K562 (cell line): ENCODE data around the gene HOMEZ. TPM values are rescaled to one million over a fixed set of nuclear protein-coding genes. Genes with fewer than 3 reads are reported as not detected.
A peak's percentile ranks its signal among the peaks of the same experiment; 100 is the strongest.

Experiments used
- ASH1L ChIP-seq: fragments of 450-650 bp; IDR thresholded peaks from 2 replicates; pipeline ENCODE4 v1.6.1; 2018; ENCODE audit warnings: borderline replicate concordance, mild to moderate bottlenecking, low read depth; ENCODE audit not compliant: partially characterized antibody
- ATF1 ChIP-seq, 2 experiments: fragments of 450-650 bp in 1 of 2; IDR thresholded peaks; 2 replicates each; pipeline ENCODE4 v1.6.1; 2016; ENCODE audit warnings: missing compliant biosample characterization in 1 of 2, missing genetic modification characterization in 1 of 2
- CTBP1 ChIP-seq: fragments of 450-650 bp; IDR thresholded peaks from 2 replicates; pipeline ENCODE4 v1.6.1; 2016; ENCODE audit warnings: borderline replicate concordance
- DACH1 ChIP-seq: fragments of 450-650 bp; IDR thresholded peaks from 2 replicates; pipeline ENCODE4 v1.6.1; 2018; ENCODE audit not compliant: partially characterized antibody
- DEAF1 ChIP-seq: fragments of 450-650 bp; formaldehyde crosslinking; IDR thresholded peaks from 2 replicates; pipeline ENCODE4 v1.4.0; 2020; ENCODE audit warnings: mild to moderate bottlenecking, moderate library complexity
- E2F6 ChIP-seq, 2 experiments: IDR thresholded peaks; 2 replicates each; pipeline ENCODE4 v1.6.1; 2011; ENCODE audit warnings: borderline replicate concordance in 1 of 2, control low read depth in 1 of 2, low read depth in 1 of 2, low read length in 1 of 2, mild to moderate bottlenecking in 1 of 2, mixed read lengths in 1 of 2, moderate library complexity in 1 of 2; ENCODE audit not compliant: insufficient read depth in 1 of 2, insufficient read length in 1 of 2, poor library complexity in 1 of 2, severe bottlenecking in 1 of 2; ENCODE audit errors: extremely low read depth in 1 of 2
- EGR1 ChIP-seq: fragments of 450-650 bp; conservative IDR thresholded peaks from 2 replicates; pipeline ENCODE4 v1.6.1; 2017; ENCODE audit warnings: mild to moderate bottlenecking
- FOS ChIP-seq: IDR thresholded peaks from 3 replicates; pipeline ENCODE4 v1.6.1; 2011; ENCODE audit not compliant: insufficient read length; ENCODE audit errors: extremely low read depth
- HDAC1 ChIP-seq, 2 experiments: fragments of 450-650 bp; IDR thresholded peaks; 2 replicates each; pipeline ENCODE4 v1.6.1; 2016 to 2017; ENCODE audit warnings: inconsistent platforms in 1 of 2, mild to moderate bottlenecking in 1 of 2, moderate library complexity in 1 of 2
- HMGN3 ChIP-seq: IDR thresholded peaks from 2 replicates; pipeline ENCODE4 v1.6.1; 2011; ENCODE audit warnings: borderline replicate concordance, low read depth, mild to moderate bottlenecking, mixed read lengths, low read length; ENCODE audit not compliant: insufficient read length; ENCODE audit errors: extremely low read depth
- IFI16 ChIP-seq: fragments of 250-450 bp; sonication (Bioruptor Pico); IDR thresholded peaks from 2 replicates; pipeline ENCODE4 v2.1.2; 2022; ENCODE audit warnings: mild to moderate bottlenecking, inconsistent platforms
- KDM4B ChIP-seq, 2 experiments: fragments of 450-650 bp in 1 of 2; sonication (generic) in 1 of 2; IDR thresholded peaks; 2 replicates each; pipeline ENCODE4 v1.6.1; 2016 to 2017; ENCODE audit warnings: borderline replicate concordance in 2 of 2, antibody characterized with exemption in 1 of 2, low read depth in 1 of 2, mild to moderate bottlenecking in 1 of 2
- MLLT1 ChIP-seq, 2 experiments: fragments of 450-650 bp; IDR thresholded peaks; 2 replicates each; pipeline ENCODE4 v1.6.1; 2016
- NR2C2 ChIP-seq, 2 experiments: fragments of 200-800 bp in 1 of 2; sonication (Bioruptor generic) in 1 of 2; sonication (generic) in 1 of 2; formaldehyde crosslinking in 1 of 2; IDR thresholded peaks; 2 replicates each; pipeline versions ENCODE4 v1.6.1 to v1.8.0; 2016 to 2022; ENCODE audit warnings: mild to moderate bottlenecking in 1 of 2, missing compliant biosample characterization in 1 of 2, missing genetic modification characterization in 1 of 2, missing genetic modification reagents in 1 of 2
- OTX1 ChIP-seq: fragments of 450-650 bp; formaldehyde crosslinking; IDR thresholded peaks from 2 replicates; pipeline ENCODE4 v1.4.0; 2022; ENCODE audit warnings: mild to moderate bottlenecking
- PCBP1 ChIP-seq: fragments of 200-400 bp; formaldehyde crosslinking; IDR thresholded peaks from 2 replicates; pipeline ENCODE4 v1.6.1; 2018; ENCODE audit warnings: mild to moderate bottlenecking, low read depth, low read length; ENCODE audit not compliant: poor library complexity, severe bottlenecking
- PHF20 ChIP-seq: fragments of 450-650 bp; IDR thresholded peaks from 2 replicates; pipeline ENCODE4 v1.6.1; 2018; ENCODE audit not compliant: partially characterized antibody
- SAP30 ChIP-seq: fragments of 200-600 bp; sonication (generic); IDR thresholded peaks from 2 replicates; pipeline ENCODE4 v1.6.1; 2012; ENCODE audit warnings: borderline replicate concordance, low read depth, mild to moderate bottlenecking, moderate library complexity, low read length, control low read depth, inconsistent platforms; ENCODE audit not compliant: insufficient read depth, poor library complexity, severe bottlenecking
- SMAD4 ChIP-seq: fragments of 250-450 bp; sonication (Bioruptor Pico); conservative IDR thresholded peaks from 2 replicates; pipeline ENCODE4 v1.8.0; 2021; ENCODE audit warnings: inconsistent platforms, mild to moderate bottlenecking, moderate library complexity
- TAF1 ChIP-seq: IDR thresholded peaks from 2 replicates; pipeline ENCODE4 v1.6.1; 2011; ENCODE audit warnings: mild to moderate bottlenecking, low read length, moderate library complexity; ENCODE audit not compliant: insufficient read depth, control insufficient read depth, severe bottlenecking; ENCODE audit errors: extremely low read depth
- ZNF134 ChIP-seq: fragments of 250-450 bp; sonication (Bioruptor Pico); conservative IDR thresholded peaks from 2 replicates; pipeline ENCODE4 v1.4.0; 2020
- polyA plus RNA-seq, 8 experiments: library from polyadenylated mRNA; depleted of rRNA in 4 of 8; stranded (reverse) in 5 of 8; unstranded in 3 of 8; fragments of >200 nt; fragmentation: Nextera tagmentation in 2 of 8; fragmentation: Illumina TruSeq in 1 of 8; extraction: Ambion mirVana in 2 of 8; extraction: Trizol in 1 of 8; gene quantifications; 2 replicates each; pipeline versions ENCODE4 v1.2.1 to v1.2.3, GENCODE V29; 2011 to 2014; ENCODE audit warnings: inconsistent platforms in 1 of 8, missing spikeins in 1 of 8
- total RNA-seq, 7 experiments: library from RNA; depleted of rRNA in 6 of 7; stranded (reverse); fragments of >200 nt in 6 of 7; fragmentation: Illumina TruSeq in 2 of 7; extraction: Trizol in 2 of 7; gene quantifications; 2 replicates each; pipeline versions ENCODE4 v1.2.1 to v1.2.3, GENCODE V29; 2011 to 2021; ENCODE audit warnings: low replicate concordance in 1 of 7

Gene HOMEZ
- total and polyA plus RNA-seq, 9 of the 15 experiments (the other 6 are each of a cell fraction or from before 2014, with no cell fraction given) = 3.0 to 30.2 (median 16.9) TPM

- TF ChIP-seq MLLT1 (IDR thresholded peaks at IDR 0.05) = peak; percentile 15 to 75; a peak in 1 of 4 replicates
- peak in 1 of 2 experiments; percentile 63; a peak in 1 of 4 replicates for TF ChIP-seq KDM4B (IDR thresholded peaks at IDR 0.05; ENCODE audit: borderline replicate concordance in 2 of 2, low read depth in 1 of 2)
- peak in 1 of 2 experiments; percentile 12 for TF ChIP-seq E2F6 (IDR thresholded peaks at IDR 0.05; ENCODE audit: borderline replicate concordance in 1 of 2, extremely low read depth in 1 of 2, insufficient read depth in 1 of 2, insufficient read length in 1 of 2, low read depth in 1 of 2, low read length in 1 of 2, poor library complexity in 1 of 2, severe bottlenecking in 1 of 2)
- TF ChIP-seq PHF20 = peak; percentile 33
- TF ChIP-seq HMGN3 = peak; percentile 76
- peak; percentile 86; the same call in 1 of the 2 replicates for TF ChIP-seq CTBP1
- no peak for TF ChIP-seq NR2C2 (CRISPR knock-in tag; IDR thresholded peaks at IDR 0.05)
- TF ChIP-seq NR2C2 (tag; IDR thresholded peaks at IDR 0.05) = peak; percentile 86
- 0 out of 2 replicates have a peak, but pooled peaks have one; percentile 7 for TF ChIP-seq OTX1 (CRISPR knock-in tag)
- peak; percentile 85 for TF ChIP-seq TAF1
- TF ChIP-seq ATF1 (CRISPR knock-in tag; IDR thresholded peaks at IDR 0.05) = no peak
- TF ChIP-seq ATF1 (tag; IDR thresholded peaks at IDR 0.05) = peak; percentile 76
- peak; percentile 95 for TF ChIP-seq ASH1L
- TF ChIP-seq SMAD4 (CRISPR knock-in tag) = peak; percentile 53; the same call in 1 of the 2 replicates
- TF ChIP-seq HDAC1 (IDR thresholded peaks at IDR 0.05) = peak in 1 of 2 experiments; percentile 43; a peak in 1 of 4 replicates
- TF ChIP-seq PCBP1 = peak; percentile 52
- no peak for TF ChIP-seq IFI16 (CRISPR knock-in tag)
- peak; percentile 98 for TF ChIP-seq FOS
- peak; percentile 60 for TF ChIP-seq SAP30
- peak; percentile 54 for TF ChIP-seq EGR1
- peak; percentile 64 for TF ChIP-seq DACH1
- no peak for TF ChIP-seq ZNF134 (CRISPR knock-in tag)
- TF ChIP-seq DEAF1 (CRISPR knock-in tag) = no peak
Measured at GRCh38 chr14:23286020-23286901, at the start of gene HOMEZ (continued).
